Parathyroid adenoma (tissue), 2 donors: ENCODE data around the gene COA8.

Source experiments
- H2AFZ ChIP-seq: fragments of 300-600 bp; sonication (generic); one replicate; pipeline ENCODE4 v1.7.0; 2017; ENCODE audit warnings: antibody characterized with exemption, mild to moderate bottlenecking
- H3K27ac ChIP-seq: fragments of 300-600 bp; sonication (generic); one replicate; pipeline ENCODE4 v1.7.0; 2017
- H3K27me3 ChIP-seq: fragments of 300-600 bp; sonication (generic); one replicate; pipeline ENCODE4 v1.7.0; 2017; ENCODE audit warnings: low read length; ENCODE audit not compliant: control insufficient read depth, insufficient read depth
- H3K36me3 ChIP-seq: fragments of 300-600 bp; sonication (generic); one replicate; pipeline ENCODE4 v1.7.0; 2017; ENCODE audit warnings: low read length; ENCODE audit not compliant: control insufficient read depth, insufficient read depth
- H3K4me1 ChIP-seq: fragments of 300-600 bp; sonication (generic); one replicate; pipeline ENCODE4 v1.7.0; 2017; ENCODE audit warnings: control low read depth
- H3K4me2 ChIP-seq: fragments of 300-600 bp; sonication (generic); one replicate; pipeline ENCODE4 v1.7.0; 2017; ENCODE audit warnings: low read length
- H3K4me3 ChIP-seq: fragments of 300-600 bp; sonication (generic); one replicate; pipeline ENCODE4 v1.7.0; 2017; ENCODE audit warnings: low read depth, low read length
- H3K79me2 ChIP-seq: fragments of 300-600 bp; sonication (generic); one replicate; pipeline ENCODE4 v1.7.0; 2017; ENCODE audit warnings: control low read depth
- H3K9ac ChIP-seq: fragments of 300-600 bp; sonication (generic); one replicate; pipeline ENCODE4 v1.7.0; 2017; ENCODE audit warnings: mild to moderate bottlenecking
- H3K9me3 ChIP-seq: fragments of 300-600 bp; sonication (generic); one replicate; pipeline ENCODE4 v1.7.0; 2017; ENCODE audit warnings: low read length; ENCODE audit not compliant: control insufficient read depth
- TF ChIP-seq, protein P1 (sequence below): fragments of 300-600 bp; sonication (generic); IDR thresholded peaks from one replicate; pipeline ENCODE4 v1.7.0; 2017; ENCODE audit warnings: antibody characterized with exemption, mild to moderate bottlenecking
- donor health status: primary hyperparathyroidism.

The COA8 gene

DNA sequence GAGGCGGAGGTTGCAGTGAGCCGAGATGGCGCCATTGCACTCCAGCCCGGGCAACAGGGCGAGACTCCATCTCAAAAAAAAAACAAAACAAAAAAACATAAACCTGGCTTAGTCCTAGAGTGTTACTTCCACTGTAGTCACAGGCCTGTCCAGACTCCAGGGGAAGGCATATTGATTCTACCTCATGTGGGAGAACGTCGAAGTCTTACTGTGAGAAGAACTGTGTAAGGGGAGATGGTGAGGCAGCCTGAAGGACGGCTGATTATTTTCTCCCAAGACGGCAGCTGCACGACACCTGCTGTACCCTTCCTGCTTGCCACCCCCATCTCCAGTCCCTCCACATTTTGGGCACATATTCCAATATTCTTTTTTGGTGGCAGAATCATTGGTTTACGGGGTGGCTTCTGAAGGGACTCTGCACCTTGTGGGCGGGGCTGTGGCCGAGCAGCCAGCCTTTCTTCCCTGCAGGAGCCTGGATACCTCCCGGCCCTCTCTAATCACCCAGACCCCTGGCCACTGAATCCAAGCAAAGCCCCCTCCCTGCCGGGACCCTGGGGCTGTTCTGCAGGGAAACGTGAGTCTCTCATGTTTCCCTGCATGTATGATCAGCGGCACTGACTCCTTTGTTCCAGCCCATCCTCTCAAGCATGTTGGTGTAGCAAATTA is 54.0 kb downstream of the COA8 start:
- Histone ChIP-seq H3K4me1 (no peaks in the 10 kb centered on the region), H3K27ac (no peak overlapping the region), H3K36me3 (no peaks in the 10 kb centered on the region), H3K9me3 (no peaks in the 10 kb centered on the region), H3K4me3 (no peak overlapping the region), H2AFZ (no peak overlapping the region), H3K27me3 (no peaks in the 10 kb centered on the region), H3K9ac (no peak overlapping the region), H3K4me2 (no peak overlapping the region), H3K79me2 (no peaks in the 10 kb centered on the region)
- TF ChIP-seq, protein P1, sequence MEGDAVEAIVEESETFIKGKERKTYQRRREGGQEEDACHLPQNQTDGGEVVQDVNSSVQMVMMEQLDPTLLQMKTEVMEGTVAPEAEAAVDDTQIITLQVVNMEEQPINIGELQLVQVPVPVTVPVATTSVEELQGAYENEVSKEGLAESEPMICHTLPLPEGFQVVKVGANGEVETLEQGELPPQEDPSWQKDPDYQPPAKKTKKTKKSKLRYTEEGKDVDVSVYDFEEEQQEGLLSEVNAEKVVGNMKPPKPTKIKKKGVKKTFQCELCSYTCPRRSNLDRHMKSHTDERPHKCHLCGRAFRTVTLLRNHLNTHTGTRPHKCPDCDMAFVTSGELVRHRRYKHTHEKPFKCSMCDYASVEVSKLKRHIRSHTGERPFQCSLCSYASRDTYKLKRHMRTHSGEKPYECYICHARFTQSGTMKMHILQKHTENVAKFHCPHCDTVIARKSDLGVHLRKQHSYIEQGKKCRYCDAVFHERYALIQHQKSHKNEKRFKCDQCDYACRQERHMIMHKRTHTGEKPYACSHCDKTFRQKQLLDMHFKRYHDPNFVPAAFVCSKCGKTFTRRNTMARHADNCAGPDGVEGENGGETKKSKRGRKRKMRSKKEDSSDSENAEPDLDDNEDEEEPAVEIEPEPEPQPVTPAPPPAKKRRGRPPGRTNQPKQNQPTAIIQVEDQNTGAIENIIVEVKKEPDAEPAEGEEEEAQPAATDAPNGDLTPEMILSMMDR = no peak

DNA sequence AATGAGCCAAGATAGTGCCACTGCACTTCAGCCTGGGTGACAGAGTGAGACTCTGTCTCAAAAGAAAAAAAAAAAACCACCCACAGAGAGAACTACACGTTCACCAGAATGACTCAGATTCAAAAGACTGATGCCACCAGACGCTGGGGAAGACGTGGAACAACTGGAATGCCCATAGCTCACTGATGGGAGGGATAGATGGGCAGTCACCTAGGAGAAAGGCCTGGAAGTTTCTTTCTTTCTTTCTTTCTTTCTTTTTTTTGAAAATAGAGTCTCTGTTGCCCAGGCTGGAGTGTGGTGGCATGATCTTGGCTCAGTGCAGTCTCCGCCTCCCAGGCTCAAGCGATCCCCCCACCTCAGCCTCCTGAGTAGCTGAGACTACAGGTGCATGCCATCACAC is 56.3 kb downstream of the COA8 start:
- TF ChIP-seq, protein P1 = no peak
- no peak overlapping the region for H3K4me2 ChIP-seq
- H3K27me3 ChIP-seq = no peaks in the 10 kb centered on the region
- H2AFZ ChIP-seq = no peak overlapping the region
- no peak overlapping the region for H3K4me3 ChIP-seq
- H3K9me3 ChIP-seq = no peaks in the 10 kb centered on the region
- no peak overlapping the region for H3K27ac ChIP-seq
- no peaks in the 10 kb centered on the region for H3K79me2 ChIP-seq
- no peaks in the 10 kb centered on the region for H3K4me1 ChIP-seq
- no peak overlapping the region for H3K9ac ChIP-seq
- no peaks in the 10 kb centered on the region for H3K36me3 ChIP-seq

DNA sequence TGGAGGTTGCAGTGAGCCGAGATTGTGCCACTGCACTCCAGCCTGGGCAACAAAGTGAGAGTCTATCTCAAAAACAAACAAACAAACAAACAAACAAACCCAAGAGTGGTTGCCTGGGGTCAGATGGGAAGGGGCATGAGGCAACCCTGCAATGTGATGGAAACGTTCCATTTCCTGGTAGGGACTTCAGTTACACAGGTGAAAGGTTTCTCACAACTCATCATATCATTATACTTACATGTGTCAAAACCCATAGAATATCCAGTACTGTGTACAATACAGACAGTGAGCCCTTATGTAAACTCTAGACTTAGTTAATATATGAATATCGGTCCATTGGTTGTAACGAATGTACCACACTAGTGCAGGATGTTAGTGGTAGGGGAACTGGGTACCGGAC is 59.1 kb downstream of the COA8 start:
- Histone ChIP-seq H3K9me3 (no peaks in the 10 kb centered on the region), H3K79me2 (no peaks in the 10 kb centered on the region), H3K4me1 (no peaks in the 10 kb centered on the region), H3K36me3 (no peaks in the 10 kb centered on the region), H3K9ac (no peak overlapping the region), H3K4me3 (no peak overlapping the region), H3K4me2 (no peak overlapping the region), H3K27ac (no peak overlapping the region), H3K27me3 (no peaks in the 10 kb centered on the region), H2AFZ (no peak overlapping the region)
- TF ChIP-seq, protein P1 = no peak

DNA sequence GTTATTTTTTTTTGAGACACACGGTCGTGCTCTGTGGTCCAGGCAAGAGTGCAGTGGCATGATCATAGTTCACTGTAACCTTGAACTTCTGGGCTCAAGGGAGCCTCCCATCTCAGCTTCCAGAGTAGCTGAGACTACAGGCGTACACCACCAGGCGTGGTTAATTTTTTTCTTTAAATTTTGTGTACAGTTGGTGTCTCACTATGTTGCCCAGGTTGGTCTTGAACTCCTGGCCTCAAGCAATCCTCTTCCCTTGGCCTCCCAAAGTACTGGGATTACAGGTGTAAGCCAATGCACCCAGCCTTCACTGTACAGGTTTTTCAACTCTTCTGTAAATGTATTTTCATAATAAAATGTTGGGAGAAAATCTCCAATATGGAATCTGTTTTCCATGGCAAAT is 60.5 kb downstream of the COA8 start:
- no peaks in the 10 kb centered on the region for H3K27me3 ChIP-seq
- no peak overlapping the region for H3K4me3 ChIP-seq
- H3K4me1 ChIP-seq = peaks cover 5% of the 10 kb centered on the region
- no peak overlapping the region for H3K9ac ChIP-seq
- no peak overlapping the region for H3K27ac ChIP-seq
- H2AFZ ChIP-seq = no peak overlapping the region
- TF ChIP-seq, protein P1 = no peak
- no peak overlapping the region for H3K4me2 ChIP-seq
- no peaks in the 10 kb centered on the region for H3K79me2 ChIP-seq
- no peaks in the 10 kb centered on the region for H3K9me3 ChIP-seq
- no peaks in the 10 kb centered on the region for H3K36me3 ChIP-seq

DNA sequence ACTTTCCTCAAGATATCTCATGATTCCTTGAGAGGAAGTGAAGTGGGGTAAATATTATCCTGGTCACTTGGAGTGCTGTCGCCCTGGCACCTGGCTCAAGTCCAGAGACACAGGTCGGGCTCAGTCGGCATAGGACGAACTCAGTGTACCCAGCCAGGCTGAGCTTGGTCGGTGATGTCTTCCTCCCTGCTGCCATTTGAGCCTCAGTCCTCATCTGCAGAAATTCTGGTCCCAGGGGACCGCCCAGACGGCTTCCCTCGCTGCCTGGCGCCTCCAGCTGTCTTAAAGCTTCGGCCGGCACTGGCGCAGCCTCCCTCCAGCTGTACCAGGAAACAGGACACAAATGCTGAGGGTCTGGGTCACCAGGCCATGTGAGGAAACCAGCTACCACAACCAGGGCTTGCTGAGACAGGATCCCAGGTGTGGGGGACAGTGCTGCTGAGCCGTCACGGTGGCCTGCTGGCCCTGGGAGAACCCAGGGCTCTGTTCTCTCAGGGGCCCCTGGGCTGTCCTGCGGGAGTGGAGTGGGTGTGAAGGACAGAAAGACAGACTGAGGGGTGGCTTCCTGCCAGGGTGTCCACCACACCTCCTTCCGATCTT is 61.2 kb downstream of the COA8 start:
- Histone ChIP-seq H3K9ac (no peak overlapping the region), H3K27me3 (no peaks in the 10 kb centered on the region), H3K36me3 (no peaks in the 10 kb centered on the region), H3K79me2 (no peaks in the 10 kb centered on the region), H3K4me3 (no peak overlapping the region), H3K4me2 (no peak overlapping the region), H3K4me1 (peaks cover 6% of the 10 kb centered on the region), H3K27ac (no peak overlapping the region), H3K9me3 (no peaks in the 10 kb centered on the region), H2AFZ (peak overlapping the region; percentile 57)
- TF ChIP-seq, protein P1 = no peak
